GM18526 (cell line): ENCODE results near the gene ATP6V1C2.

Experiments
- POLR2A ChIP-seq: IDR thresholded peaks from 3 replicates; pipeline ENCODE4 v1.6.1; 2011; ENCODE audit not compliant: insufficient read length; ENCODE audit errors: extremely low read depth

ATP6V1C2 gene

GRCh38 chr2:10757814-10758286 lies 36.4 kb downstream of the ATP6V1C2 start:
- no peak for TF ChIP-seq POLR2A

GRCh38 chr2:10759151-10759714 lies 37.8 kb downstream of the ATP6V1C2 start:
- no peak for TF ChIP-seq POLR2A

DNA sequence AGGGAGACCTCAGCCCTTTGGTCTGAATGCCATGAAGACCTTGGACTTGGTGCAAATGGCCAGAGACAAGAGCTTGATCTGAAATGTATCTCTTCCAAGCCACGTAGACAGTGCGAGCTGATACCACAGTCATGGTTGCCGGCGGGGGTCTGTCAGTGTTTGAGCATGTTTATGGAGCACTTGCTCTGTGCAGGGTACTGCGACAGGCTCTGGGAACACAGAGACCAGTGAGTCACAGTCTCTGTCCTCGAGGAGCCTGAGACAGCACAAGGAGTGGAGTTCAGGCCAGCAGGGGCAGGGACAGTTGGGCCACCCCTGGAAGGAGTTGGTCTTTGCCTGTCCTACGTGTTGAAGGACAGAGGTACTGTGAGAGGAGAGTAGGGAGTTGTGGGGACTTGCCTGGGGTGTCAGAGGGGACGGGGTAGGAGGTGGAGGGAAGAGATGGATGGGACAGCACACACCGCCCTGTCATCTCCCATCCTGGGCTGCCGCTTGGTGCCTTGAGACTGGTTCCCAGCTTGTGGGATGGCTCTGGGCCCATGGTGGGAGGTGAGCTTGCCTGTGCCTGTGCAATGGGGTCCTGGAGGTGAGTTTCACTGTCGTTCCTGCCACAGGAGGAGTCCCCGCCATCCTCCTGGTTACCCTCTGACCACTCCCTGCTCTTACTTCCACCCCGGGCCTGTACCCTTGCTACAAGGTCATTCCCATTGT lies 39.5 kb downstream of the ATP6V1C2 start:
- no peak for TF ChIP-seq POLR2A

DNA sequence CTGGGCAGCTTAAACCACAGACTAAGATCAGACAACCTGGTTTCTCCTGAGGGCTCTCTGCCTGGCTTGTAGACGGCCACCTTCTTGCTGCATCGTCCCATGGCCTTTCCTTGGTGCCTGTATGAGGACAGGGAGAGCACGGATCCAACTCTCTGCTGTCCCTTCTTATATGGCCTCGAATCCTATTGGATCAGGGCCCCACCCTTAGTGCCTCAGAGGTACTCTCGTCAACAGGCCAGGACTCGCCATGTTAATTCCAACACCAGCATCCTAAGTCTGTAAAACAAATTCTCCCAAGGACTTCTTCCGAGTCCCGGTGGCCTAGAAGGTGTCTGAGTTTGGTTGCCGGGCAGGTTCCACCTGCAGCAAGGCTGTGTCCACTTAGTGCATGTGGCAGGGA lies 40.2 kb downstream of the ATP6V1C2 start:
- TF ChIP-seq POLR2A = no peak

DNA sequence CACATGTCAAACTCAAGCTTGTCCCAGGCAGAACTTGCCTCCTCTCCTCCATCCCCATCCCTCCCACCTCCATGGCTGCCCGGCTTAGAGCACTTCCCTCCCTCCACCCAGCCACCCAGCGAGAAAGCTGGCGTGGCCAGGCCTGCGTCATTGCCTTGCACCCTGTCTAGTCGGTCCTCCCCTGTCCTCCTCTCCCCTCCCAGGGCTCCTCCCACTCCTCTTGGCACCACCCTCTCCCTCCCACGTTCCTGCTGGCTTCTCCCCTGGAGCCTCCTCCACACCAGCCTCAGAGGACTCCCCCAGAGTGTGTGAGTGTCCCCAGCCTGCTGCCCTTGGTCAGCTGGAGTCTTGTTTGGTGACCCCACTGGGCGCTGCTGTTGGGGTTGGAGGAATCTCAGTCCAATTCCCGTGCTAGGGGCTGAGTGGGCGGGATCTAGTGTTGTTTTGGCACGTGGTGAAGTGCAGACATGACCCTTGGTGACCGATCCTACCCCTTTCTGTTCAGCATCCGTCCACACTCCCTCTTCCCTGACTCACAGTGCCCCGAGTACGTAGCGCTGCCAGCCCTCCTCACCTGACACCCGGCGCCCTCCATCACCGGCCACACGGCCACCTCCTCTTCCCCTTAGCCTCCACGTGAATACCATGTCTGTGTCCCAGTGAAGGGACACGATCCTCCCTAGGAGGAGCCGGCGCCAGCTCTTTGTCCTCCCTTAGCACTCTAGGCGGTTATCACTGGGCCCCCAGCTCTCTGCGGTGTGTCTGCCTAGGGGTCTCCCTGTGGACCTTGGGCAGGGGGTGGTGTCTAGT lies 41.4 kb downstream of the ATP6V1C2 start:
- no peak for TF ChIP-seq POLR2A

GRCh38 chr2:10763461-10763800 lies 42.0 kb downstream of the ATP6V1C2 start:
- no peak for TF ChIP-seq POLR2A

DNA sequence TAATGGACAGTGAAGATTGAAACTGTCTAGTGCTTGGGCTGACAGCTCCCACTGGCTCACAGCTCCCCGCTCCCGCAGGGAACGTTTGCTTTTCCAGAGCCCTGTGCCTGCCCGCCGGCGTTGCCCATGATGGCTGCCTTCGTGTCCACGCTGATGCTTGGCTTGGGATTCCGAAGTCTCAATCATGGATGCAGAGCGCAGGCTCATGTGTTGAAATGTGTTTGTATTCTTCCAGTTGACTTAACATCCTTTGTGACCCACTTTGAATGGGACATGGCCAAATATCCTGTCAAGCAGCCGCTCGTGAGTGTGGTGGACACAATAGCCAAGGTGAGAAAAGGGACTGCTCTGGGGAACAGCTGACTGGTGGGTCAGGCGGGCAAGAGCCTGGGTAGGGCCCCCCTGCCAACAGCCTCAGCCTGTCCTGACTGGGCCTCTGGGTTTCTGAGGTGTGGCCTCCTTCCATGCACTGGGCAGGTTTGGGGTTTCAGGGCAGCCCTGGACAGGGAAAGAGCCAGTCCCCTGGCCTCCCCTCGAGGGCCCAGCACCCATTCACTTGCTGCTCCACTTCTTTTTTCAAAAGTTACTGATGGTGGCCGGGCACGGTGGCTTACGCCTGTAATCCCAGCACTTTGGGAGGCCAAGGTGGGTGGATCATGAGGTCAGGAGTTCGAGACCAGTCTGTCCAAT lies 42.8 kb downstream of the ATP6V1C2 start:
- no peak for TF ChIP-seq POLR2A

DNA sequence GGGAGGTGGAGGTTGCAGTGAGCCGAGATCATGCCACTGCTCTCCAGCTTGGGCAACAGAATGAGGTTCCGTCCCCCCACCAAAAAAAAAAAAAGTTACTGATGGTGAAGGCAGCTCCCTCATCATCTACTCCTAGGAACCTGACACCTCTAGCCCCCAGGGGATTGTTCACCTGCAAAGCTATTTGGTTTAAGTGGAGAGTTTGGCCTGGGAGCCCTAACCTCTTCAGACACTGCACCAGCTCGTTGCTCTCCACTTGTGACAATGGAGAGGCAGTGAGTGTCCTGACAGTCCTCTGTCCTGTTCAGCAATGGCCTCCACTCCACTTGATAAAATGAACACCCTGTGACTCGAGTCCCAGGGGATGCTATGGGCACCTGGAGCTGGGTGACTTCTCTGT lies 43.5 kb downstream of the ATP6V1C2 start:
- TF ChIP-seq POLR2A = no peak

GRCh38 chr2:10765461-10765860 lies 44.0 kb downstream of the ATP6V1C2 start:
- TF ChIP-seq POLR2A = no peak

DNA sequence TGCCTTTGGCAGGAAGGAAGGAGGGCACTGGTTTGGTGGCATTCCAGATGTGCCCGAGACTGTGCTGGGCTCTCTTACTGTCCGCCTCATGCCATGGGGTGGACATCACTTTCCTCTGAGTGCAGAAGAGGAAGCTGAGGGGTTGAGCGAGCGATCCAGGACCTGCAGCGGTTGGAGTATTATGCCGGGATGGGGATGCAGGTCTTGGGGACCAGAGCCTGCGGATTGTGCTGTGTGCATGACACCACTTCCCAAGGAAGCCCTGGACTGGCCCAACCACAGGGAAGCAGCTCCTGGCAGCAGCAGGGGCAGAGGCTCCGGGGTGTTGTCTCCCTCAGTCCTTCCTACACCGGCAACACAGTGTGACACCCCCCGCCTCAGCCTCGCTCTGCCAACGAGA lies 44.5 kb downstream of the ATP6V1C2 start:
- TF ChIP-seq POLR2A = no peak

- TF ChIP-seq POLR2A = no peak
Measured at GRCh38 chr2:10768063-10768507, 46.7 kb downstream of the ATP6V1C2 start.

GRCh38 chr2:10770956-10771750 lies 49.7 kb downstream of the ATP6V1C2 start:
- TF ChIP-seq POLR2A = no peak

DNA sequence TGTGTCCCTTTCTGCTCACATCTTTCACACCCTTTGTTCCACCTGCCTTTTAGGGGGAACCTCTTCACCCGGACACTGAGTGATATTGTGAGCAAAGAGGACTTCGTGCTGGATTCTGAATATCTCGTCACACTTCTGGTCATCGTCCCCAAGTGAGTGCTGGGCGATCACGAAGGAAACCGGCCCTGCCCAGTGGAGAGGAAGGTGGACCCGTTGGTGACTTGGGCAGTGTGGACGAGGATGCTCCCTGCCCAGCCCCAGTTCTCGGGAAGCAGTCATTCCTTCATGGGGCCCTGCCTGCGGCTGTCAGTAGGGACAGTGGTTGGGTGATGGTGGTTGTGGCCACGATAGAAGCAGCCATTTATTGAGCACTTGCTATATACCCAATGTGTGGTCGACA lies 50.4 kb downstream of the ATP6V1C2 start:
- TF ChIP-seq POLR2A = no peak

GRCh38 chr2:10772201-10772867 lies 50.9 kb downstream of the ATP6V1C2 start:
- no peak for TF ChIP-seq POLR2A
